Neural cell (in vitro differentiated cells): ENCODE measurements around the gene C15orf40. TPM values are rescaled to one million over a fixed set of nuclear protein-coding genes. Genes with fewer than 3 reads are reported as not detected.

Experiments used
- H2AFZ ChIP-seq: fragments of 200-600, 300-800 bp; sonication (generic), shearing (Covaris generic); 2 replicates; pipeline ENCODE4 v1.6.0; 2014; ENCODE audit warnings: low read depth, mild to moderate bottlenecking, antibody characterized with exemption, low read length, moderate library complexity
- H3F3A ChIP-seq: fragments of 200-600 bp; shearing (Covaris generic); 2 replicates; pipeline ENCODE4 v1.6.1; 2016; ENCODE audit warnings: mild to moderate bottlenecking, moderate library complexity, mixed read lengths, antibody characterized with exemption, low read length; ENCODE audit not compliant: insufficient read depth, poor library complexity, severe bottlenecking
- H3K27ac ChIP-seq: fragments of 200-600, 300-800 bp; sonication (generic), shearing (Covaris generic); 2 replicates; pipeline ENCODE4 v1.5.1; 2014; ENCODE audit warnings: mild to moderate bottlenecking, low read length, moderate library complexity
- H3K27me3 ChIP-seq: fragments of 300-800, 200-600 bp; sonication (generic), shearing (Covaris generic); 2 replicates; pipeline ENCODE4 v1.6.0; 2014; ENCODE audit warnings: mild to moderate bottlenecking, low read depth, low read length, moderate library complexity; ENCODE audit not compliant: insufficient read depth
- H3K36me3 ChIP-seq: fragments of 300-800, 200-600 bp; sonication (generic), shearing (Covaris generic); 2 replicates; pipeline ENCODE4 v1.5.1; 2014; ENCODE audit warnings: mild to moderate bottlenecking, antibody characterized with exemption, low read length, moderate library complexity; ENCODE audit not compliant: insufficient read depth
- H3K4me2 ChIP-seq: fragments of 300-800, 200-600 bp; sonication (generic), shearing (Covaris generic); 2 replicates; pipeline ENCODE4 v1.6.0; 2014; ENCODE audit warnings: mild to moderate bottlenecking, low read length
- H3K4me3 ChIP-seq: fragments of 300-800, 200-600 bp; sonication (generic), shearing (Covaris generic); 2 replicates; pipeline ENCODE4 v1.5.1; 2014; ENCODE audit warnings: mild to moderate bottlenecking, low read length, moderate library complexity
- H3K79me2 ChIP-seq: fragments of 200-600 bp; shearing (Covaris generic); replicated peaks from 2 replicates; pipeline ENCODE4 v1.6.0; 2014; ENCODE audit warnings: mild to moderate bottlenecking, low read length, moderate library complexity; ENCODE audit not compliant: insufficient read depth
- H3K9ac ChIP-seq: fragments of 300-800, 200-600 bp; sonication (generic), shearing (Covaris generic); 2 replicates; pipeline ENCODE4 v1.6.1; 2016; ENCODE audit warnings: mild to moderate bottlenecking, low read length, mixed read lengths
- H3K9me2 ChIP-seq: fragments of 200-600 bp; shearing (Covaris generic); 2 replicates; pipeline ENCODE4 v1.6.1; 2016; ENCODE audit warnings: mild to moderate bottlenecking, low read length, mixed read lengths; ENCODE audit not compliant: insufficient read depth
- H3K9me3 ChIP-seq: fragments of 200-600, 300-800 bp; sonication (generic), shearing (Covaris generic); 2 replicates; pipeline ENCODE4 v1.6.1; 2016; ENCODE audit warnings: mild to moderate bottlenecking, mixed run types, low read length, moderate library complexity, mixed read lengths
- H4K20me1 ChIP-seq: fragments of 200-600 bp; shearing (Covaris generic); 2 replicates; pipeline ENCODE4 v1.6.1; 2016; ENCODE audit warnings: mild to moderate bottlenecking, mixed run types; ENCODE audit not compliant: insufficient read depth
- EP300 ChIP-seq: fragments of 450-650 bp; conservative IDR thresholded peaks from 2 replicates; pipeline ENCODE4 v1.6.1; 2014; ENCODE audit warnings: antibody characterized with exemption, mild to moderate bottlenecking, moderate library complexity; ENCODE audit not compliant: poor library complexity, severe bottlenecking
- EZH2 ChIP-seq: fragments of 200-600, 300-800 bp; shearing (Covaris generic), sonication (generic); IDR thresholded peaks from 2 replicates; pipeline ENCODE4 v1.6.1; 2014; ENCODE audit warnings: antibody characterized with exemption, low read length, borderline replicate concordance, mild to moderate bottlenecking; ENCODE audit not compliant: insufficient read depth, poor library complexity, severe bottlenecking
- MXI1 ChIP-seq: fragments of 450-650 bp; conservative IDR thresholded peaks from 2 replicates; pipeline ENCODE4 v1.6.1; 2014; ENCODE audit warnings: antibody characterized with exemption, mild to moderate bottlenecking; ENCODE audit not compliant: poor library complexity, severe bottlenecking
- POLR2AphosphoS5 ChIP-seq: IDR thresholded peaks from 2 replicates; pipeline ENCODE4 v1.6.1; 2012
- RAD21 ChIP-seq: fragments of 450-650 bp; conservative IDR thresholded peaks from 2 replicates; pipeline ENCODE4 v1.6.1; 2014; ENCODE audit warnings: antibody characterized with exemption, mild to moderate bottlenecking, moderate library complexity
- SMC3 ChIP-seq: fragments of 450-650 bp; conservative IDR thresholded peaks from 2 replicates; pipeline ENCODE4 v1.6.1; 2014; ENCODE audit warnings: antibody characterized with exemption, mild to moderate bottlenecking, moderate library complexity; ENCODE audit not compliant: poor library complexity
- TAF1 ChIP-seq: IDR thresholded peaks from 2 replicates; pipeline ENCODE4 v1.6.1; 2012; ENCODE audit warnings: low read depth
- polyA plus RNA-seq: library from polyadenylated mRNA; depleted of rRNA; stranded (reverse); fragments of >200 nt; gene quantifications from 2 replicates; pipeline ENCODE4 v1.2.3, GENCODE V29; 2014
- TF ChIP-seq, protein P1 (sequence below): fragments of 450-650 bp; IDR thresholded peaks from 2 replicates; pipeline ENCODE4 v1.5.1; 2014; ENCODE audit warnings: antibody characterized with exemption, mild to moderate bottlenecking, moderate library complexity; ENCODE audit not compliant: poor library complexity, severe bottlenecking
- TF ChIP-seq, protein P2 (sequence below): IDR thresholded peaks from 2 replicates; pipeline ENCODE4 v1.6.1; 2012; ENCODE audit warnings: borderline replicate concordance

The C15orf40 gene
- polyA plus RNA-seq, 1 donor from 2014 or later: 17.2 TPM

GRCh38 chr15:82966671-82967071 is 44.8 kb downstream of the C15orf40 start:
- H3K27ac ChIP-seq: no peak overlapping the region
- no peaks in the 10 kb centered on the region for H3K9me2 ChIP-seq
- no peaks in the 10 kb centered on the region for H3K9me3 ChIP-seq
- H2AFZ ChIP-seq: no peak overlapping the region
- no peaks in the 10 kb centered on the region for H3F3A ChIP-seq
- H4K20me1 ChIP-seq: no peaks in the 10 kb centered on the region
- TF ChIP-seq, protein P1, sequence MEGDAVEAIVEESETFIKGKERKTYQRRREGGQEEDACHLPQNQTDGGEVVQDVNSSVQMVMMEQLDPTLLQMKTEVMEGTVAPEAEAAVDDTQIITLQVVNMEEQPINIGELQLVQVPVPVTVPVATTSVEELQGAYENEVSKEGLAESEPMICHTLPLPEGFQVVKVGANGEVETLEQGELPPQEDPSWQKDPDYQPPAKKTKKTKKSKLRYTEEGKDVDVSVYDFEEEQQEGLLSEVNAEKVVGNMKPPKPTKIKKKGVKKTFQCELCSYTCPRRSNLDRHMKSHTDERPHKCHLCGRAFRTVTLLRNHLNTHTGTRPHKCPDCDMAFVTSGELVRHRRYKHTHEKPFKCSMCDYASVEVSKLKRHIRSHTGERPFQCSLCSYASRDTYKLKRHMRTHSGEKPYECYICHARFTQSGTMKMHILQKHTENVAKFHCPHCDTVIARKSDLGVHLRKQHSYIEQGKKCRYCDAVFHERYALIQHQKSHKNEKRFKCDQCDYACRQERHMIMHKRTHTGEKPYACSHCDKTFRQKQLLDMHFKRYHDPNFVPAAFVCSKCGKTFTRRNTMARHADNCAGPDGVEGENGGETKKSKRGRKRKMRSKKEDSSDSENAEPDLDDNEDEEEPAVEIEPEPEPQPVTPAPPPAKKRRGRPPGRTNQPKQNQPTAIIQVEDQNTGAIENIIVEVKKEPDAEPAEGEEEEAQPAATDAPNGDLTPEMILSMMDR: no peak
- TF ChIP-seq SMC3: no peak
- TF ChIP-seq, protein P2, sequence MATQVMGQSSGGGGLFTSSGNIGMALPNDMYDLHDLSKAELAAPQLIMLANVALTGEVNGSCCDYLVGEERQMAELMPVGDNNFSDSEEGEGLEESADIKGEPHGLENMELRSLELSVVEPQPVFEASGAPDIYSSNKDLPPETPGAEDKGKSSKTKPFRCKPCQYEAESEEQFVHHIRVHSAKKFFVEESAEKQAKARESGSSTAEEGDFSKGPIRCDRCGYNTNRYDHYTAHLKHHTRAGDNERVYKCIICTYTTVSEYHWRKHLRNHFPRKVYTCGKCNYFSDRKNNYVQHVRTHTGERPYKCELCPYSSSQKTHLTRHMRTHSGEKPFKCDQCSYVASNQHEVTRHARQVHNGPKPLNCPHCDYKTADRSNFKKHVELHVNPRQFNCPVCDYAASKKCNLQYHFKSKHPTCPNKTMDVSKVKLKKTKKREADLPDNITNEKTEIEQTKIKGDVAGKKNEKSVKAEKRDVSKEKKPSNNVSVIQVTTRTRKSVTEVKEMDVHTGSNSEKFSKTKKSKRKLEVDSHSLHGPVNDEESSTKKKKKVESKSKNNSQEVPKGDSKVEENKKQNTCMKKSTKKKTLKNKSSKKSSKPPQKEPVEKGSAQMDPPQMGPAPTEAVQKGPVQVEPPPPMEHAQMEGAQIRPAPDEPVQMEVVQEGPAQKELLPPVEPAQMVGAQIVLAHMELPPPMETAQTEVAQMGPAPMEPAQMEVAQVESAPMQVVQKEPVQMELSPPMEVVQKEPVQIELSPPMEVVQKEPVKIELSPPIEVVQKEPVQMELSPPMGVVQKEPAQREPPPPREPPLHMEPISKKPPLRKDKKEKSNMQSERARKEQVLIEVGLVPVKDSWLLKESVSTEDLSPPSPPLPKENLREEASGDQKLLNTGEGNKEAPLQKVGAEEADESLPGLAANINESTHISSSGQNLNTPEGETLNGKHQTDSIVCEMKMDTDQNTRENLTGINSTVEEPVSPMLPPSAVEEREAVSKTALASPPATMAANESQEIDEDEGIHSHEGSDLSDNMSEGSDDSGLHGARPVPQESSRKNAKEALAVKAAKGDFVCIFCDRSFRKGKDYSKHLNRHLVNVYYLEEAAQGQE: no peak
- TF ChIP-seq EP300: no peak
- no peak for TF ChIP-seq RAD21
- no peak for TF ChIP-seq MXI1
- TF ChIP-seq TAF1: no peak
- H3K27me3 ChIP-seq: no peaks in the 10 kb centered on the region
- no peak overlapping the region for H3K9ac ChIP-seq
- H3K36me3 ChIP-seq: no peaks in the 10 kb centered on the region
- no peak overlapping the region for H3K4me3 ChIP-seq
- no peak overlapping the region for H3K4me2 ChIP-seq
- no peaks in the 10 kb centered on the region for H3K79me2 ChIP-seq

- H3K36me3 ChIP-seq: no peaks in the 10 kb centered on the region
- no peaks in the 10 kb centered on the region for H3K79me2 ChIP-seq
- H3K4me2 ChIP-seq: no peak overlapping the region
- H3K4me3 ChIP-seq: no peak overlapping the region
- H2AFZ ChIP-seq: no peak overlapping the region
- TF ChIP-seq RAD21: no peak
- no peak for TF ChIP-seq EZH2
- TF ChIP-seq, protein P1: no peak
- TF ChIP-seq, protein P2: no peak
- no peak for TF ChIP-seq POLR2AphosphoS5
- TF ChIP-seq TAF1: no peak
- TF ChIP-seq MXI1: no peak
- no peak for TF ChIP-seq SMC3
- TF ChIP-seq EP300: no peak
- no peak overlapping the region for H3K9ac ChIP-seq
- H3K9me2 ChIP-seq: no peaks in the 10 kb centered on the region
- no peaks in the 10 kb centered on the region for H4K20me1 ChIP-seq
- no peak overlapping the region for H3K27ac ChIP-seq
- H3K27me3 ChIP-seq: no peaks in the 10 kb centered on the region
- H3K9me3 ChIP-seq: no peaks in the 10 kb centered on the region
- H3F3A ChIP-seq: no peaks in the 10 kb centered on the region
These were observed 46.5 kb downstream of the C15orf40 start for GRCh38 chr15:82964890-82965289.
